Stimulated activated CD4-positive, alpha-beta T cell treated with anti-CD3 and anti-CD28 coated beads, Interleukin-1b, Interleukin-23, amount 100 ng/mL, for 4 hours (primary cell): ENCODE data around the gene PUM2.
"Not testable (repeated sequence)": the region's sequence is repeated elsewhere in the genome, so short reads cannot be mapped to it uniquely, and the experiment has no call there.

ENCODE experiments used
- DNase-seq, 2 donors: peaks; one replicate each; pipeline ENCODE4 v3.0.0-alpha.2; 2020; ENCODE audit warnings: low read depth in 2 of 2

Gene PUM2

GRCh38 chr2:20371323-20372025, 20.8 kb upstream of the PUM2 start:
- DNase-seq = no peak

GRCh38 chr2:20370191-20370590, 19.5 kb upstream of the PUM2 start:
- DNase-seq = no peak

GRCh38 chr2:20369366-20369765, 18.7 kb upstream of the PUM2 start:
- no peak for DNase-seq

GRCh38 chr2:20368706-20369105, 18.1 kb upstream of the PUM2 start:
- DNase-seq = no peak

GRCh38 chr2:20367929-20368328, 17.3 kb upstream of the PUM2 start:
- DNase-seq = not testable (repeated sequence)

- DNase-seq = no peak
Observed at GRCh38 chr2:20366672-20367116, 16.1 kb upstream of the PUM2 start.

- no peak for DNase-seq
Observed at GRCh38 chr2:20365249-20365817, 14.7 kb upstream of the PUM2 start.

- no peak for DNase-seq
Observed at GRCh38 chr2:20363578-20363977, 12.9 kb upstream of the PUM2 start.

- no peak for DNase-seq
Observed at GRCh38 chr2:20362701-20363435, 12.2 kb upstream of the PUM2 start.

GRCh38 chr2:20361893-20362292, 11.2 kb upstream of the PUM2 start:
- DNase-seq = no peak

GRCh38 chr2:20359096-20359495, 8.5 kb upstream of the PUM2 start:
- no peak for DNase-seq

GRCh38 chr2:20357638-20358389, 7.2 kb upstream of the PUM2 start:
- DNase-seq = no peak

- DNase-seq = no peak
Observed at GRCh38 chr2:20356042-20356441, 5.4 kb upstream of the PUM2 start.

- DNase-seq = no peak
Observed at GRCh38 chr2:20355131-20355530, 4.5 kb upstream of the PUM2 start.

GRCh38 chr2:20353241-20353992, 2.8 kb upstream of the PUM2 start:
- DNase-seq = no peak

GRCh38 chr2:20352581-20353216, 2.1 kb upstream of the PUM2 start:
- no peak for DNase-seq

- no peak for DNase-seq
Observed at GRCh38 chr2:20352230-20352578, 1.6 kb upstream of the PUM2 start.

- DNase-seq = no peak
Observed at GRCh38 chr2:20351555-20352229, 1.0 kb upstream of the PUM2 start.

- DNase-seq = peak; percentile 27 to 58
Observed at GRCh38 chr2:20350041-20350712, 467 bp downstream of the PUM2 start.

GRCh38 chr2:20349513-20349921, 1.1 kb downstream of the PUM2 start:
- DNase-seq = no peak
